Testis (tissue), 3 donors: ENCODE measurements around the gene ARHGAP33. TPM values are rescaled to one million over a fixed set of nuclear protein-coding genes. Genes with fewer than 3 reads are reported as not detected.

Experiments
- DNase-seq: peaks from one replicate; pipeline ENCODE4 v3.0.0-alpha.2; 2019
- H3K27ac ChIP-seq, 2 donors: fragments of 200-600 bp; sonication (generic); one replicate each; pipeline ENCODE4 v1.5.1; 2019
- H3K27me3 ChIP-seq: fragments of 200-600 bp; sonication (generic); one replicate; pipeline ENCODE4 v1.5.1; 2019
- H3K36me3 ChIP-seq: fragments of 200-600 bp; sonication (generic); one replicate; pipeline ENCODE4 v1.5.1; 2017; ENCODE audit warnings: low read depth; ENCODE audit errors: missing control alignments
- H3K4me1 ChIP-seq: fragments of 200-600 bp; sonication (generic); one replicate; pipeline ENCODE4 v1.5.1; 2019
- H3K4me3 ChIP-seq, 2 donors: fragments of 200-600 bp; sonication (generic); one replicate each; pipeline ENCODE4 v1.5.1; 2017 to 2019
- H3K9me3 ChIP-seq: fragments of 200-600 bp; sonication (generic); one replicate; pipeline ENCODE4 v1.5.1; 2017
- CTCF ChIP-seq, 3 experiments: fragments of 450-650 bp in 2 of 3; fragments of 200-600 bp in 1 of 3; sonication (generic) in 1 of 3; IDR thresholded peaks; one replicate each; pipeline ENCODE4 v1.5.1; 2016 to 2019; ENCODE audit warnings: antibody characterized with exemption in 3 of 3, mild to moderate bottlenecking in 2 of 3, moderate library complexity in 1 of 3
- POLR2A ChIP-seq: fragments of 450-650 bp; IDR thresholded peaks from one replicate; pipeline ENCODE4 v1.6.1; 2017; ENCODE audit warnings: antibody characterized with exemption, mild to moderate bottlenecking, moderate library complexity
- WGBS, 2 donors: methylation state at CpG; one replicate each; pipeline ENCODE4 v1.1.5; 2018; 5-methylcytosine and 5-hydroxymethylcytosine counted together
- intact Hi-C: fragments of 100-400 bp; cut with DNase I; formaldehyde crosslinking; loops from one replicate; pipeline ENCODE4 v1.15.1; 2023; ENCODE audit warnings: low total_unique reads
- polyA plus RNA-seq: library from polyadenylated mRNA; stranded (reverse); fragments of 350-450 nt; fragmentation: Illumina TruSeq; extraction: RNeasy Lipid Tissue Mini Kit (QIAGEN cat#74804); gene quantifications from one replicate; pipeline ENCODE4 v1.2.3, GENCODE V29; 2014; ENCODE audit warnings: low read depth, low replicate concordance; ENCODE audit not compliant: insufficient read depth
- total RNA-seq, 2 donors: library from RNA; depleted of rRNA; stranded (reverse); fragments of >200 nt; gene quantifications; one replicate each; pipeline ENCODE4 v1.2.3, GENCODE V29; 2016

The ARHGAP33 gene
- total and polyA plus RNA-seq, 3 donors from 2014 or later: 46.6 to 133 (median 56.2) TPM

- Histone ChIP-seq H3K27ac (no peak overlapping the region), H3K4me1 (no peaks in the 10 kb centered on the region), H3K4me3 (no peak overlapping the region), H3K9me3 (no peaks in the 10 kb centered on the region), H3K36me3 (no peaks in the 10 kb centered on the region), H3K27me3 (no peaks in the 10 kb centered on the region)
- WGBS, 2 donors: 88 to 96% methylated on average over 7 to 18 of the region's 18 CpGs
- intact Hi-C loops: no loop called here
- no peak for DNase-seq
- TF ChIP-seq POLR2A: no peak
- no peak for TF ChIP-seq CTCF (IDR thresholded peaks at IDR 0.05)
These were observed 31.2 kb downstream of the ARHGAP33 start for GRCh38 chr19:35806597-35806996.

GRCh38 chr19:35807633-35808032 lies 32.3 kb downstream of the ARHGAP33 start:
- no peak for DNase-seq
- H3K9me3 ChIP-seq: no peaks in the 10 kb centered on the region
- H3K27me3 ChIP-seq: no peaks in the 10 kb centered on the region
- H3K4me1 ChIP-seq: no peaks in the 10 kb centered on the region
- H3K27ac ChIP-seq: no peak overlapping the region
- no peak for TF ChIP-seq POLR2A
- no peak for TF ChIP-seq CTCF (IDR thresholded peaks at IDR 0.05)
- intact Hi-C loops: no loop called here
- no peaks in the 10 kb centered on the region for H3K36me3 ChIP-seq
- no peak overlapping the region for H3K4me3 ChIP-seq
- WGBS, 2 donors: 91 to 92% methylated on average over 5 of the region's 5 CpGs

GRCh38 chr19:35811317-35812219 lies 36.2 kb downstream of the ARHGAP33 start:
- Histone ChIP-seq H3K4me1 (no peaks in the 10 kb centered on the region), H3K27me3 (no peaks in the 10 kb centered on the region), H3K27ac (no peak overlapping the region), H3K36me3 (no peaks in the 10 kb centered on the region), H3K9me3 (no peaks in the 10 kb centered on the region), H3K4me3 (no peak overlapping the region)
- DNase-seq: no peak
- intact Hi-C loops: no loop called here
- TF ChIP-seq CTCF (IDR thresholded peaks at IDR 0.05) (no peak), POLR2A (no peak)
- 57 to 67% methylated on average over 12 of the region's 18 CpGs for WGBS, 2 donors

GRCh38 chr19:35812220-35813042 lies 37.1 kb downstream of the ARHGAP33 start, which contains the start of gene PRODH2:
TSS of gene PRODH2 (minus strand) at chr19:35812845. CDS start at chr19:35812805, 40 bp downstream.
- intact Hi-C loops: no loop called here

More at GRCh38 chr19:35812220-35813042, 37.1 kb downstream of the ARHGAP33 start, which contains the start of gene PRODH2:
- no peak within 1 kb of the TSS for H3K27ac ChIP-seq
- TF ChIP-seq CTCF (IDR thresholded peaks at IDR 0.05) (no peak), POLR2A (no peak)
- H3K4me3 ChIP-seq: no peak within 1 kb of the TSS
- DNase-seq: no peak
- WGBS, 2 donors: 77 to 88% methylated on average over 3 to 26 of the region's 26 CpGs
- no peaks in the 10 kb centered on the region for H3K9me3 ChIP-seq
- no peaks in the 10 kb centered on the region for H3K36me3 ChIP-seq
- H3K27me3 ChIP-seq: no peaks in the 10 kb centered on the region
- no peaks in the 10 kb centered on the region for H3K4me1 ChIP-seq
